Ammon's horn (tissue), 1 donor: ENCODE results near the gene C1QL1.

ENCODE experiments used
- DNase-seq: peaks from one replicate; pipeline ENCODE4 v3.0.0-alpha.2; 2016; ENCODE audit warnings: low spot score

Gene C1QL1

GRCh38 chr17:44988044-44988942 is 20.2 kb upstream of the C1QL1 start:
- DNase-seq: no peak

DNA sequence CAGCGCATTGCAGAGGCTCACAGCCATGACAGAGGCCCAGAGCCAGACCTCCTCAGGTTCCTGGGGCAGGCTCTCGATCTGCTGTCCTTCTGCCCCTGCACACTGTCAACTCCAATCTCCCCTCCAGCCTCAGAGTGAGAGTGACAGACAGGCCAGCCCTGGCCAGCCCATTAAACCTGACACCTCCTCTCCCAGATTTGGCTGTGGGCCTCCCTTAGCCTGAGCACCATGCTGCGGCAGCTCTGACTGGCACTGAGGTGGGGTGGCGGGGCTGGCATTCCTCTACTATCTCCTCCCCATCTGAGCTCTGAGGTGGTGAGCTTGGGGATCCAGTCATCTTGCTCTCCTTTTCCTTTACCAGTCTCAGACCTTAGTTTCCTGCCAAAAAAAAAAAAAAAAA is 15.5 kb upstream of the C1QL1 start:
- no peak for DNase-seq

- DNase-seq: no peak
Observed at GRCh38 chr17:44982113-44982702, 14.1 kb upstream of the C1QL1 start.

- DNase-seq: no peak
Observed at GRCh38 chr17:44981221-44981968, 13.3 kb upstream of the C1QL1 start.

DNA sequence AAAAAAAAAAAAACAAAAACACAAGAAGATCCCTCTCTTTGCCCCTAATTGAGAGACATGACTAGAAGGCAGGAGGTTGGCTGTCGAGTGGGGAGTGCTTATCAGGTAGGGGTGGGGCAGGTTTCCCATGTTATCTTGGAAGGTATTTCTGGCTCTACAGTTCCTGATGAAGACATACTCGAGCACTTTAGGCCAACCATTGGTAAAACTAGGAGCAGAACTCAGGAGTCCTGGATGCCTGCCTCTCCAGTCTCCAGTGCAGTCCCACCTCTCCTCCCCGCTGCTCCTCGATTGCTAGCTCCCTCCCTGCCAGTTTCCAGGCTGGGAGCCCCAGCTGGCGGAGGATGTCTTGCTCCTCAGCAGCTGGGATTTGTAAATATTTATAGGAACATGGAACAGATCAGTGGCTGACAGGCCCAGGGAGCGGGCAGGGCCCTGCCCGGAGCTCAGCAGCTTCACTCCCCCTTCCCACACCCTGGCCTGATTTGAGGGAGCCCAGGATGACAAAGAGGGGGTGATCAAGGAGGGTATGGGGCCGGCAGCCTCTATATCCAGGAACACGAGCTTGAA is 11.4 kb upstream of the C1QL1 start:
- DNase-seq: no peak

DNA sequence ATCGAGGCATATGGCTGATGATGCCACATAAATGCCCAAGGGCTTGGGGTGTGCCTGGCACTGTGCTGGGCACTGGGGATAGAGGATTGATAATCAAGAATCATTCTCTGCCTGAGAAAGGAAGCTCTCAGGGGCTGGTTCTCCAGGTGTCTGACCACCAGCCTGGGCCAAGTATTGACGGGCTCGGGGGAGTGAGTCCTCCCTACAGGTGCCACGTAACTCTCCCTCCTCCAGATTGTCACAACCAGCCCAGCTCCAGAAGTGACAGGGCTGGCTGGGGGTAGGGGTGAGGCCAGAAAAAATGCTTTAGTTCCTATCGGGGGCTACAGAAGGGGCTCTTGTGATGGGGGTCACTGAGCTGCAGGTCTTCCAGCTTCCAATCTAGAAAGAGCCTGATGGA is 10.7 kb upstream of the C1QL1 start:
- DNase-seq: no peak

- no peak for DNase-seq
Observed at GRCh38 chr17:44977814-44978550, 9.9 kb upstream of the C1QL1 start.

- DNase-seq: no peak
Observed at GRCh38 chr17:44977065-44977464, 9.0 kb upstream of the C1QL1 start.

DNA sequence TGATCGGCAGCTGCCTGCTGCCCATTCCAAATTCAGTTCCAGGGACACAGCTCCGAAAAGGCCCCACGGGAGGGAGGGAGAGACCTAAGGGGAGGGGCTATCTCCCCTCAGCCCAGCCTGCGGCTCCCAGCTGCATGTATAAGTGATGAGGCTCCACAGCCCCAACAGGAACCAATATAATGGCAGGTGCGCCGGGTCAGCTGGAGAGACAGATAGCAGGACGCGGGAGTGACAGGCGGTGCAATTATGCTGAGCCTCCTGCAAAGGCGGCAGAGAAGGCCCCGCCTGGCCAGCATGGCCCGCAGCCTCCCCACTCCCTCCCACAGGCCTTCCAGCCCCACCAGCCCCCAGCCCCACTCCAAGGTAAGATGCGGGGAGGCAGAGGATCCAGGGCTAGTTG is 8.1 kb upstream of the C1QL1 start:
- DNase-seq: no peak

DNA sequence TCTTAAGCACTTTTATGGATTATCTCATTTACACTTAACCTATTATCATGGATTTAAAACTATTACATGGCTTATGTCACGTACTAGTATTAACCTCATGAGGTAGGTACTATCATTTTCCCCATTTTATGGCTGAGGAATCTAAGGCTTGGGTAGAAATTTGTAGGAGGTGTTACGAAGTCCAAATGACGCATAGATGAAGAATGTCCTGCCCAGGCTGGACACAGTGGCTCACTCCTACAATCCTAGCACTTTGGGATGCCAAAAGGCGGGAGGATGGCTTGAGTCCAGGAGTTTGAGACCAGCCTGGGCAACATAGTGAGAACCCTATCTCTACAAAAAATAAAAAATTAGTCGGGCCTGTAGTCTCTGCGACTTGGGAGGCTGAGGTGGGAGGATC is 4.8 kb upstream of the C1QL1 start:
- DNase-seq: no peak

DNA sequence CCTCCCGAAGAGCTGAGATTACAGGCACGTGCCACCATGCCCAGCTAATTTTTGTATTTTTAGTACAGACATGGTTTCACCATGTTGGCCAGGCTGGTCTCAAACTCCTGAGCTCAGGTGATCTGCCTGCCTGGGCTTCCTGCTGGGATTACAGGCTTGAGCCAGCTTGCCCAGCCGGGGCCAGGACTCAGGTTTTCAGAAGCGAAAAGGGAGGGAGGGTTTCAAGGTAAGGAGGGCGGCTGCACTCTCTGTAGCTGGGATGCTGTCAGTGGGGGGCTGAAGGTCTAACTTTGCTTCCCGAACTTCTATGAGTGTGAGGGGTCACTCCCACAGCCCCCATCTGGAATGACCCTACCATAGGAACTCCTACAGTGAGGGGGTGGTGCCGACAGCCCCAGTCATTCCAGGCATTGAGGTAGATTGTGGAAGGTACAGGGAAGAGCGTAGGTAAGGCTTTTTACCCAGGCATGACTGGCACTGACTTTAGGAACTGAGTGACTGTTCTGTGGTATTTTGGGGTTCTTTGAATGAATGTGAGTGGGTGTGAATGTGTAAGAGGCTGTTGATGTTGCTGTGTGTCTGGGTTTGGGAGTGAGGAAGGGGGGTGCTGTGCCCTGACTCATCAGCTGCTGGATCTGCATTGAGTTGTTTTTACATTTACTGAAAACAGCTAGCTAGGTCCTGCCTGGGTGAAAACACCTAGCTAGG is 3.8 kb upstream of the C1QL1 start:
- peak; percentile 71 for DNase-seq

- DNase-seq: peak; percentile 58
Observed at GRCh38 chr17:44970136-44970741, 2.1 kb upstream of the C1QL1 start.

DNA sequence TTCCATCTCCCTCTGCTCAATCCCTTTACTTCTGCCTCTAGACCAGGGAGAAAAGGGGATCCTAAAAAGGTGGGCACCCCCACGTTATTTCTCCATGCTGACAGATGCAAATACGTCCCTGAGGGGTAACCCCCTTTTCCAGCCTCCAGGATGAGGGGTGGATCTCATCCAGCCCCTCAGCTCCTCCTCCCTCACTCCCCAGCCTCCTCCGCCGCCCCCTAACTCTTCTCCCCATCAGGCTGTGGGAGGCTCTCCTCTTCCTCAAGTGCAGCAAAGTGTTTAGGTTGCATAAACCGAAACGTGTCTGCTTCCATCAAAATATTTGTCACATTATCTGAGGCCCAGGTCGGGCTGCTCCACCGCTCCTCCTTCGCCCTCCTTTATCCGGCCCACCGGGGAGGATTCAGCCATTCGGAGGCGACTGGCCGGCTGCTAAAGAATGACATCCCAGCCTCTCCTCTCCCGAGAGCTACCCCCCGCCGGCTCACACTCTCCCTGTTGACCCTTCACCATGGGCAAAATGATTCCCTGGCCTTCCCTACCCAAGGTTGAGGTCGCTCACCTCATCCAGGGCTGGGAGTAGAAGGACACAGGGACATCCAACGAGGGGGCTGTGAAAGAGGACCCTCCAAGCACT is 1.2 kb upstream of the C1QL1 start:
- DNase-seq: no peak

- DNase-seq: no peak
Observed at GRCh38 chr17:44967907-44968224, 237 bp downstream of the C1QL1 start.

- no peak for DNase-seq
Observed at GRCh38 chr17:44967026-44967906, 837 bp downstream of the C1QL1 start.

GRCh38 chr17:44966348-44967025 is 1.6 kb downstream of the C1QL1 start:
- DNase-seq: no peak

DNA sequence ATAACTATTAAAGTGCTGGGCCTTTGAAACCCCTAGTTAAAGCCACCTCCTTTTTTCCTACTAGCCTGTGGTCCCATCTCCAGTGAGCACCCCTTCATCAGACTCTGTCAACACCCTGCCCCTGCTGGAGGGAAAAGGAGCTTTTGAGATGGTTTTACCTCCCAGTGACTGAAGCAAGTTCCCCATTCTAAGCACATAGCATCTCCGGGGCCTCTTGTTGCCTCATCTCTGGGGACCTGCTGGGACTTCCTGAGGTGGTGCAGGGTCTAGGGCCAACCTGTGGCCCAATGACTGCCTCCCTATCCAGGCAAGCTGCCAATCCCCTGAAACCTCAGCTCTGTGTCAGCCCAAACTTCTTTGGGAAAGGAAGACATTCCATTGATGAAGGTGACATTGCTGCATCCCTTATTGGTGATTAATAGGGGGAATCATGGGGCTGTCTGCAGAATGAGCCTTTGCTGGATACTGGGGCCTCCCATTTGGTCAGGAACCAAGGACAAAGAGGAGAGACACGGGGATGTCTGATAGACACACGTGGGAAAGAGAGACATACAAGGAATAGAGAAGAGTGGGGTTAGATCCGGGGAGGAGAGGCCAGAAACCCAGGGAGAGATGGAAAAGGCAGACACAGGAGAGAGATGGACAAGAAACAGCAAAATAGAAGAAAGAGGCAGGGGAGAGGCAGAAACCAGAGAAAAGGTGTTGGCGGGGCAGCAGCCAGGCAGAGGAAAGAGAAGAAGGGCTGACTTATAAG is 2.4 kb downstream of the C1QL1 start:
- DNase-seq: no peak

DNA sequence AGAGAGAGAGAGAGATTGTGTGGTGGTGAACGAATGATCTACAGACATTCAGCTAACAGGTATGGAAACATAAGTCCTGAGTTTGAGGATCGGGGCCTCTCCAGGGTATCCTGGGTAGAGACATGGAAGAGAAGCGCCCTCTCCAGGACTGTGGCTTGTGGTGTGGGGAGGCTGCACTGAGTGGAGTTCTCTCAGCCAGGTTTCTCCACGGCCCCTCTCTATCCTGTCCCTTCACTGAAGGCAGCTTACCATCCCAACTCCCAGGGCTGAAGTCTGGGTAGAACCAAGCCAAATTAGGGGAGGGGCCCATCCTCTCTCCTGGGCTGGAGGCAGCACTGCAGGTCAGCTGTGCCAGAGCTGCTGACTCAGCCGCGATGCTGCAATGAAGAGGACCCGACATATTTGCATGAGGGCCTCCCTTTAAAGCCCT is 6.2 kb downstream of the C1QL1 start:
- DNase-seq: no peak
